IMR-90 (cell line): ENCODE results near the gene LRSAM1.
"Not testable (repeated sequence)": the region's sequence is repeated elsewhere in the genome, so short reads cannot be mapped to it uniquely, and the experiment has no call there.

Source experiments
- CTCF ChIP-seq: conservative IDR thresholded peaks from 2 replicates; pipeline ENCODE4 v1.5.1; 2012; ENCODE audit warnings: mild to moderate bottlenecking, low read depth, low read length, improper control_type of control experiment
- MAFK ChIP-seq: IDR thresholded peaks from 2 replicates; pipeline ENCODE4 v1.6.1; 2012; ENCODE audit warnings: low read depth, low read length, improper control_type of control experiment

GRCh38 chr9:127466407-127466917 is 15.2 kb downstream of the LRSAM1 start:
- not testable (repeated sequence) for TF ChIP-seq CTCF, MAFK
